HG02852 (cell line): Measurements from ENCODE around the gene CEMIP2.
"Not testable (repeated sequence)": the region's sequence is repeated elsewhere in the genome, so short reads cannot be mapped to it uniquely, and the experiment has no call there.

Experiments used
- ATAC-seq: cut with Tn5 transposase; IDR thresholded peaks from one replicate; pipeline ENCODE4 v1.9.1; 2021; ENCODE audit warnings: mild to moderate bottlenecking, moderate library complexity; ENCODE audit not compliant: unreplicated experiment

Gene CEMIP2

DNA sequence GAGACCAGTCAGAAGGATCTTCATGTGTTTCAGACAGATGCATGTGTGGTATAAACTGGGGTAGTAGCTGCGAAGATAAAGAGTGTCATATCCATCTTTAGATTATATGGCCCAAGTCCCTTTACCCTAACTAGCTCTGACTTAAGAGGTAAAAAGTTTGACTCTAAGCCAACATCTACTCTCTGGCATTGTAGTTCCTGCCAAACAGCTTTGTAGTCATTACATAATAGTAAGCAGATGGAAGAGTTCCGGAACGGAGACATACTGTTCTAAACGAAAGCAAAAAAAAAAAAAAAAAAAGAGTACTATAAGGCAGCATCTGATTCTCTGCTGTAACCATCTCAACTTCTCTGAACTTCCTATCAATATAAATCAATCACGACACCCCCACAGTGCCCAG is 48.8 kb downstream of the CEMIP2 start:
- ATAC-seq: no peak

DNA sequence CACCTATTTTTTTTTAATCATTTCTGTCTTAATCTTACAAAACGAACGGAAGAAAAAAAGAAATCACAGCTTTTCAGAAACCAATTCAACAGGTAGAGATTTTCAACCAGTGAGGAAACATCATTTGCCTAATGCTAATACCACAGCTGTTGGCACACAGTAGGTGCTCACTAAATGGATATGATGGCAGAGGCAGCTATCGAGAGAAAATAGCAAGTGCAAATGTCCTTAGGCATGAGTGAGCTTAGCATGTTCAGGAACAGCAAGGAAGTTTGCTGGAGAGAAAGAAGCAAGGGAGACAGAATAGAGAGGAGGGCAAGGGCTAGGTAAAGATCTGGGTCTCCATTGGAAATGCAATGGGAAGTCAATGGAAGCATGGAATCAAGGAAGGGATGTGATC is 49.2 kb downstream of the CEMIP2 start:
- ATAC-seq: no peak

DNA sequence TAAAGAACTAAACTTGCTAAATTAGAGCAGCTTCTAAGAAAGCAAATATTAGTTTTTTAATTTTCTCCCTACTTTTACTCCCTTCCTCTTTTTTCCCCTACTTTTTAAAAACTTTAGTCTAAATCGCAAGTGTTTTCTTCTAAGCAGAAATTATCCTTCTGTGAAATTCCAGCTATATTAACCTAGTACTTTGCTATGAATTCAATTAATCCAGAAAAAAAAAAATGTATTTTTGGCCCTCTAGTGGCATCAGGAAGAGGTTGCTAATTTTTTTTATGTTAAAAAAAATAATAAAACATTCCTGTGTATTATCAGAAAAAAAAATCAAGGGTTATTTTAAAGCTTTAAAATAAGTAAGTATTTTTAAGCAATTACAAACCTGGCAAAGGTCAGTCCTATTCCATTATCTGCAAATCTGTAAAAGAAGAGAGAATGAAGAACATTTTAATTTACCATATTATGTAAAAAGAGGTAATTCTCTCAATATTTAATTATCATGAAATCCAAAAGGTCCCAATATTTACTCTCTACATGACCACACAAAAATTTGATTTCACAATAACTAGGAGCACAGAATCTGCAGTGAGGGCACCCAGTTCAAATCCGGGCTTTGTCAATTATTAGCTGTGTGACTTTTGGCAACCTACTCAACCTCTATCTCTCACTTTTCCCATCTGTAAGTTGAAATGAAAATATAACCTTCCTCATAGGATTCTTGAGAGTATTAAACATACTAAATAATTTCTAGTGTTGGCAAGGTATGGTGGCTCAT is 52.0 kb downstream of the CEMIP2 start:
- no peak for ATAC-seq

DNA sequence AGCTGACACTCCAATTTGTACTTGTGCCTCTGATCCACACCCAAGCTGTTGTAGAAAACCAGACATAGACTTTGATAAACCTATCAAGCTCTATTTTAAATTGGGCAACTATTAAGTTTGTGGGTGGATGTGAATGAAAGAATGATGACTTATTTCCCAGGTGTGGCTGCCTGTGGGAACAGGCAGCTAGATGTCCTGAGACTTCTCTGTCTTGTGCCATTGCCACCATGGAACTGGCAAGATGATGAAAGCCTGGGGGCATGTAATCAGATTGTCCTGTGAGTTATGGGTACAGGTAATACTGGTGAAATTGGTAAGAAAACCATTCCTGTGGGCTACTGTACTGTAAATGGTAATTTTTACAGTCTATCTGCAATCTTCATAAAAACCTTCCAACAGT is 57.5 kb downstream of the CEMIP2 start:
- no peak for ATAC-seq

DNA sequence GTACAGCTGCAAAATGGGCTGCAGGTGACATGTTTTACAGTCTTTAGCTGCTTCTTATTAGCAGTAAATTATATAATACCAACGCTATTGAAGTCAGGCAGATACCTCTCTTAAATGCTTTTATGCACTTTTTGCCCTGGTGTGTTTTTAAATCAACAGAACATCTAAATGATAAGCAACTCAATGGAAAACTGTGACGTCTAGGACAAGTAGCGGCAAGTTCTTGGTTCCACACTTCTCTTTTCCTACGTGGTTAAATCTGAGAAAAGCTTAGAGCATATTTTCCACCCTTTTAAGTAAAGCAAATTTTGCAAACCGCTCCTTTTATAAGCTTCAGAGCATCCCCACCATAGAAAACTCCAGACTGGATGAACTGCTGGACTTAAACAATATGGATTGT is 58.1 kb downstream of the CEMIP2 start:
- no peak for ATAC-seq

DNA sequence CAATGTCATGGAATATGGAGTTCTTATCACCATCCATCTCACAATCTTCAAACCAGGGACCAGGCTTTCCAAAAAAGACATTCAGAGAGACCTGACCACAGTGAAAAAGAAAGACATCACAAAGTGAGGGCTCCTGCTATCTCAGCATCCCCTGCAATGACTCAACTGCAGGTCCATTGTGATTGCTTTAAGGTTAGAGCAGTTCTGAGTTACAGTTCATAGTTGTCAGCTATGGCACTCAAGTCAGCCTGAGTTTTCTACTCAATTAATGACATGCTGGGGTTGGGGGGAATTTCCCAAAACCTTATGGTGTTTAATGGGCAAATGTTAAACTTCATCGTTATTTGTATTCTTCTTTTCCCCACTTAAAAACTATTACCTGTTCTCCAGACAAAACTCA is 58.9 kb downstream of the CEMIP2 start:
- no peak for ATAC-seq

DNA sequence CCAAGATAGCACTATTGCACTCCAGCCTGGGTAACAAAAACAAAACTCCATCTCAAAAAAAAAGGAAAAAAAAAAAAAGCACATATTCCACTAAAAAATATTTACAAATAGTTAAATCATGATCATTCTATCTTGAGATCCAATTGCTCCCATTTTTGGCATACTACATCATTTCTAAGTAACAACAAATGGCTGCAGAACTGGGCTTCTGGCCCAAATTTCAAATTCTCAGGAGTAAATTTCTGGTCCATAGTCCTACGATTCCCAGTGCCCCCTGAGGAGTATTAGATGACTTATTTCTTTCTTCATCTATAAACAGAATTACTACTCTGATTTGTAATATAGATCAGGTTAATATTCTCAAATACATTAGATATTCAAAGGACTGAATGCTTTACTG is 62.1 kb downstream of the CEMIP2 start:
- ATAC-seq: no peak

DNA sequence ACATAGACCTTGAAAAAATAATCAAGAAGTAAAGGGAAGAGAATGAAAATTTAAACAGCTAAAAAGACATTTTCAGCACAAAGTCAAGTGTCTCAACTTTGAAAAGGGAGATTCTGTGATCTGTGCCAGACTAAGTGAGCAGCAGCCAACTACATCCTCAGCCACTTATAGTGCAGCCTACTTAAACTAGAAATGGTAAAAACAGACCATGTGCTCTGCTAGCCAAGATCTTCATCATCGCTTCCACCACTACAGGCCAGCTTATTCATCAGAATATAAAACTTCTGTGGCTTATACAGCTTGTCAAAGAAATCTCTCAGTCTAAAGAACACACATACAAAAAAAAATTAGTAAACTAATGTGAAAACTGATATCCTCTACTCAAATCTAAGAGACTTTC is 63.5 kb downstream of the CEMIP2 start:
- no peak for ATAC-seq

DNA sequence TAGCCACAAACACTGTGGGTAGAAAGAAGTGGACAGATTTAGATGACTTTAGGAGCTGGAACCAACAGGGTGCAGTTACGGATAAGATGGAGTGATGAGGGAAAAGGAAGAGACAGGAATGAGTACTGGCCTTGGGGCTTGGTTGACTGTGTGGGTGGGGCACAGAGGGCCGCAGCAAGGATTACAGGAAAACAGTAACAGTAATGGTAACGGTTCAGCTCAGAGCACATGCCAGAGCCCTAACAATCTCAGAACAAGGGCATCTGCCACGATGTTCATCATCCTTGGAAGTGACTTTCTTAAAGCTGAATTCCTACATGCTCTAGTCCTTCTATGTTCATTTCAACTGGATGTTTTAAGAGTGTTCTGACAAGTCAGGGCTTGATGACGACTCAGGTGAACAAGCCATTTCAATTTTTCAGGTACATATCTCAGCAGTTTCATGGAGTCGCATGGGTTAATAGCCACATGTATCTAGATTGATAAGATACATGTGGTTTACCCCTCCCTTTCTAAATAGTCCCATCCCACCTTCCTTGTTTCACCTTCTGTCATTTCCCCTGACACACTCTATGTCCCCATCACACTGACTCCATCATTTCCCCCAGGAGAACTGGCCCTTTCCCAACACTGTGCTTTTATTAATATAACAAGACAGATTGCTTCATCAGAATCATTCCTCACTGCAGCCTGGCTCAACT is 65.0 kb downstream of the CEMIP2 start:
- no peak for ATAC-seq

DNA sequence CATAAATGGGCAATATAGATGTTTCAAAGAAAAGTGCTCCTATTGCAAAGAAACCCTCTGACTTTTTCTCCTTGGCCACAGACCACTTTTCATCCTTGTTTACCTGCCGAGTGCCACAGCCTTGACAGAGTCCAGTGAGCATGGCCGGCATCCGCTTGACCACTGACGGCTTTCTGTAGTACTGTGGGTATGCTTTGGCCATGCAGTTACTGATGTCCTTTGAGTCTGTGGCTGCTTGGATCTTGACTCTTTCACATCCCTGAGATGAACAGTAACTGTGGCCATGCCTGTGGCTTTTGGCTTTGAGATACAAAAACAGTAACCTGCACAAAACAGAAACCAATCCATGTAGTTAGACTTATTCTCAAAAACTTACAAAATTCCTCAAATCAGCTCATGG is 70.4 kb downstream of the CEMIP2 start:
- ATAC-seq: no peak

DNA sequence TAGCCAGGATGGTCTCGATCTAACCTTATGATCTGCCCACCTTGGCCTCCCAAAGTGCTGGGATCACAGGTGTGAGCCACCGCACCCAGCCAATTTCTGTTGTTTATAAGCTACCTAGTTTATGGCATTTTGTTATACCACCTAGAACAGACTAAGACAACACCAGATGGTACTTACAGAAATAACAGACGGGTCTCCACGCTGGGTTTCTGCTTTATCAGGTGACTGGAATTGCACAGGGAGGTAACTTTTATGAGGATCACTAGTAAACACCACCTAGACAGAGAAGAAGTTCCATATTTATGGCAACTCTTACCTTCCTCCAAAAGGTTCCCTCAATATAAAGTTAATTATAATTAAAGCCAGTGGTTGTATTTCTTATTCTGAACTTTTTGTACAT is 74.0 kb downstream of the CEMIP2 start:
- no peak for ATAC-seq

DNA sequence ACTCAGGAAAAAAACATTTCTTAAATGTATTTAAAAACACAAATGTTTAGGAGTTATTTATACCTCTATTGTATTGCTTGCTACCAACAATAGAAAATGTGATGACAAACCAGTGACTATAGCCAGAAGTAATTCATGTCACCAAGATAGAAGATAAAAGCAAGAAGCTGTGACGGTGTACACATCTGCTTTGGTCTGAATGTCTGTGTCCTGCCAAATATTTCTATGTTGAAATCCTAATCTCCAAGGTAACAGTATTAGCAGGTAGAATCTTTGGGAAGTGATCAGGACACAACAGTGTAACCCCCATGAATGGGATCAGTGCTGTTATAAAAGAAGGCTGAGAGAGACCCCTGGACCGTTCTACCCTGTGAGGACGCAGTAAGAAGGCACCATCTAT is 74.7 kb downstream of the CEMIP2 start:
- no peak for ATAC-seq

DNA sequence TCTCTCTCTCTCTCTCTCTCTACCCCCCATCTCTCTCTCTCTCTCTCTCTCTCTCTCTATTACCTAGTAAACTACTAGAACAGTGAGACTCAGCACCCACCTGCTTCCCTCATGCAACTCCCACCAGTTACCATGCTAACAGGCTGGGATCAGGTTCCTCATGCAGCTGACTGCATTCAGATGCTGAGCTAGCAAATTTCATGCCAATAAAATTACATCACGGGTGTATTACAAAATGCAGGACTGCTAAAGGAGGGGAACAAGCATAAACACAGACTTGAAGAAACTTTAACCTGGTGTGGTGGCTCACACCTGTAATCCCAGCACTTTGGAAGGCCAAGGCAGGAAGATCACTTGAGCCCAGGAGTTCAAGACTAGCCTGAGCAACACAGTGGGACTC is 76.0 kb downstream of the CEMIP2 start:
- no peak for ATAC-seq

DNA sequence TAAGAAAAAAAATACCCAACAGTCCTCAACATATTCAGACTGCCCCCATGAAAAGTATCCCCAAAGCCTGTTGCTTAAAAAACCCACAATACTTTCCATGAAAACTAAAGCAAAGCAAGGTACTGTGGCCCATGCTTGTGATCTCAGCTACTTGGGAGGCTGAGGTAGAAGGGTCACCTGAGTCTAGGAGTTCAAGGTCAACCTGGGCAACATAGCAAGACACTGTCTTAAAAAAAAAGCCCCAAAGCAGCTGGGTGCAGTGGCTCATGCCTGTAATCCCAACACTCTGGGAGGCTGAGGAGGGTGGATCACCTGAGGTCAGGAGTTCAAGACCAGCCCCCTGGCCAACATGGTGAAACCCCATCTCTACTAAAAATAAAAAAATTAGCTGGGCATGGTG is 76.7 kb downstream of the CEMIP2 start:
- not testable (repeated sequence) for ATAC-seq

DNA sequence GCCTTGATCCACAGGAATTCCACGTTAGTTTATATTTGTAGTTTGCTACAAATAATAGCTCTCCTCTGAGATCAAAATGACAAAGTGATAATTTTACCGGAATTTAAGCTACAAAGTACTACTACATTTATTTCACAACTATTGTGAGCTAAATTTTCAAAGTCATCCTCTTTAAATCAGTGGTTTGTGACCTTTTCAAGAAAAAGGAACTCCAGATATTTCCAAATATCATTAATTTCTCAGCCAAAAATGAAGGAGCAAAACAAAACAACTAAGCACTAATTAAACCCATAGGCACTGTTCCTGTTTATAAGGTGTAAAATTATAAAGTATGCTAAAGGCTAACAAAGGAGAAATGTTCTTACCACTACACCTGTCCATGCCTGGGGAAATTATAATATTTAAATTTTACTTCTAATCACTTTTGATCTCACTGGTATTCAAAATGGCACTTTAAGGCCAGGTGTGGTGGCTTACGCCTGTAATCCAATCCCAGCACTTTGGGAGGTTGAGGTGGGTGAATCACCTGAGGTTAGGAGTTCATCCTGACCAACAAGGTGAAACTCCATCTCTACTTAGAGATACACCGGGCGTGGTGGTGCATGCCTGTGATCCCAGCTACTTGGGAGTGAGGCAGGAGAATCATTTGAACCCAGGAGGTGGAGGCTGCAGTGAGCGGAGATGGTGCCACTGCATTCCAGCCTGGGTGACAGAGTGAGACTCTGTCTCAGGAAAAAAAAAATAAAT is 77.5 kb downstream of the CEMIP2 start:
- no peak for ATAC-seq

DNA sequence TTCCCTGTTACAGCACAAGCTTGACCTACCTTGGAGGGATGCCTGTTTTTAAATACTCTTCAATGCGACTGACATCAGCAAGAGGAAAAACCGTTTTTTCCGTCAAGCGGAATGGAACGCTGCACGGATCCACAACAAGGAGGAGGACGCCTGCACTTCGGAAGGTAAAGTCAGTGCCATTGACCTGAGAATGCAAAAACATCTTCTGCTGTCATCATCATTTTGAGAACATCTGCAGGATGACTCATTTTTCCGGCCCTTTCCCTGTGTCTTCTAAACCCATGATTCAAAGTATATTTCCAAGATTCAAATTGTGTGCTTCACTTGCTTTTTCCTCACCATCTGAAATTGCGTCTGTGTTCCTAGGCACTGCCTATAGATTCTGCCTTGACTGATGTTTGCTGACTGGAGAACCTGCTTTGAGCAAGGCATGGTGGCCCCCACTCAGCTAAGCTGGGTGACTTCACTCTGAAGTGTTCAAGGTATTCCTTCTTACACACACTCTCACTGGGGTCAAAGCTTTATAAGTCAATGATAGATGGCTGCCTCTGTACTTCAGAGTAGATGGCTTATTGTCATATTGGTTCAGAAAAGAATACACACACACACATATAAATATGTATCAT is 78.1 kb downstream of the CEMIP2 start:
- ATAC-seq: no peak

DNA sequence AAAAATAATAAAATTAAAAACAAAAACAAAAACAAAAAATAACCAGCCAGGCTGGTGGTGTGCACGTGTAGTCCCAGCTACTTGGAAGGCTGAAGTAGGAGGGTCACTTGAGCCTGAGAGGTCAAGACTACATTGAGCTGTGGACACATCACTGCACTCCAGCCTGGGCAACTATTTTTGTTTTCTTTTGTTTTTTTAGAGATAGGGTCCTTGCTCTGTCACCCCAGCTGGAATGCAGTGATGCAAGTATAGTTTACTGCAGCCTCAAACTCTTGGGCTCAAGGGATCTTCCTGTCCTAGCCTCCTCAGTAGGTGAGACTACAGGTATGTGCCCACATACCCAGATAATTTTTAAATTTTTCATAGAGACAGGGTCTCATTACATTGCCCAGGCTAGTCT is 80.6 kb downstream of the CEMIP2 start:
- ATAC-seq: no peak

DNA sequence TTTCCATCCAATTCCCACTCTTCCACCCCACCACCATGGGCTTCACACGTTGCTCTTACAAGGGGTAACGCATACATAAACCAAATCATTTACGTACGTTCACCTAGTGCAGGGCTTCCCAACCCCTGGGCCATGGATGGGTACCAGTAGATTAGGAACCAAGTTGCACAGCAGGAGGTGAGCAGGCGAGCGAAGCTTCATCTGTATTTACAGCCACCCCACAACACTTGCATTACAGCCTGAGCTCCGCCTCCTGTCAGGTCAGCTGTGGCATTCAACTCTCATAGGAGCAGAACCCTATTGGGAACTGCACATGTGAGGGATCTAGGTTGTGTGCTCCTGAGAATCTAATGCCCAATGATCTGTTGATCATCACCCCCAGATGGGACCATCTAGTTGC is 82.3 kb downstream of the CEMIP2 start:
- ATAC-seq: no peak

DNA sequence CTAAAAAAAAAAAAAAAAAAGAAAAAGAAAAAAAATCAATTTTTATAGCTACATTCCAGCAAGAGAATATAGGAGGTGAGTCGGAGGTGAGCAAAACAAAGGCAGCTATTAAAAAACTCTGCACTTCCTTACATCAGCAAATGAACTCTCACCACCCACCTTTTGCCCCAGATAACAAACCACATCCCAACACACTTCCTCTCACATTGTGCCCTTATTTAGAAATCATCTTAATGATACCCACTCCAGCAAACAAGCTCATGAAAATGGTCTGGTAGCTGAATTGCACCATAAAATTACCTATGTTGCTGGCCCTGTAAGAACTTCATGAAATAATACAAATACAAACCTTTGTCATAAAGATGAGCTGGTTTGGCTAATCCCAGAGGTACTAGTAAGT is 82.9 kb downstream of the CEMIP2 start:
- ATAC-seq: no peak

DNA sequence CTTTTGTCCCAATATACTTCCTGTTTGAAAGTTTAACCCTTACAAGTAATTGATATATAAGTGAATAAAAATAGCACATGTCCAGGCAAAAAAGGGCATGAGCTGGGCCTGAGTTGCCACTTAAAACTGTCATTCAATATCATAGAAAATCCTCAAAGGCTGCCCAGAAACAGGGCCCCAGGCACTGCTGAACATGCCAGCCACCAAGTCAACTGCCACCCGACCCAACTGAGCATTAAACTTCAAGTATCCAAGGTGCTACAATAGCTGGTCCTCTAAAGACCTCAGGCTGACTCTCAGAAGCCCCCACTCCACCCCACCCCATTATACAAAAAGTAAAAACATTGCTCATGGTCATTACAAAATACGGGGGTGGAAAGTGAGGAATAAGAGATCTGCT is 83.7 kb downstream of the CEMIP2 start:
- no peak for ATAC-seq

DNA sequence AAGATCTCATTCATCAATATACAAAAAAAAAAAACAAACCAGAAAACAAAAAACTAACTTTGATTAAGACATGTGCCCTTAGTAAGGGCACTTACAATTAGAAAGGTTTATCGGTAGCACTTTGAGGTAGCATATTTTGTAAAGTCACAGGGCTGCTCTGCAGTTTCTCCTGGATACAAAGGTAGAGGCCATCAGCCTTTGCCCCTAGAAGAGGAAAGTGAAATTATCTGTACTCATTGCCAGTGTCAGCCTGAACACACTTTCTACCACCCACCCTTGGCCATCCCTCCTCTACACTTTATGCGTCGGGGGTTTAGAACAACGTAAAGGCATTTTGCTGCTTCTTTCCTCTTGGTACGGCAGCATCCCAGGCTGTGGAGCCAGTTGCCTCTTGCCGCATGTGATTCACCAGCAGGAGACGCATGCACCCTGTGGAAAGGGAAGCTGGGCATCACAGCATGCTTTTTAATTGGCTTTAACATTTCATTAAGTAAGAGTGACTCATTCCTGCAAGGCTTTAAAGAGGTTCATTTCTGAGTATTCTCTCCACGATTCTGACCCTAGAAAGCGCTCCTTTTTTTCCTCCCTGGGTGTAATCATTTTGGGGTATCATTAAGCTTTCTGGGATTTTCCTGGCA is 84.6 kb downstream of the CEMIP2 start:
- ATAC-seq: no peak
